Osteoblast (primary cell): ENCODE data around the gene UBE2H. TPM values are rescaled to one million over a fixed set of nuclear protein-coding genes. Genes with fewer than 3 reads are reported as not detected.
A peak's percentile ranks its signal among the peaks of the same experiment; 100 is the strongest.

Source experiments
- DNase-seq: peaks from one replicate; pipeline ENCODE4 v3.0.0; 2011; ENCODE audit warnings: low spot score, mixed read lengths; ENCODE audit not compliant: insufficient read length; ENCODE audit errors: missing footprints
- H2AFZ ChIP-seq: 2 replicates; pipeline ENCODE4 v1.6.0; 2011; ENCODE audit warnings: mild to moderate bottlenecking, low read length
- H3K27ac ChIP-seq: 2 replicates; pipeline ENCODE4 v1.5.1; 2011; ENCODE audit warnings: mild to moderate bottlenecking, low read depth, low read length, moderate library complexity
- H3K27me3 ChIP-seq: 2 replicates; pipeline ENCODE4 v1.6.0; 2012; ENCODE audit warnings: mild to moderate bottlenecking, control low read depth, inconsistent platforms, low read length, moderate library complexity; ENCODE audit not compliant: insufficient read depth
- H3K36me3 ChIP-seq: 2 replicates; pipeline ENCODE4 v1.5.1; 2011; ENCODE audit warnings: mild to moderate bottlenecking, low read length, control low read depth, moderate library complexity; ENCODE audit not compliant: insufficient read depth
- H3K4me1 ChIP-seq: 2 replicates; pipeline ENCODE4 v1.5.1; 2011; ENCODE audit warnings: mild to moderate bottlenecking, low read length, control low read depth, moderate library complexity; ENCODE audit not compliant: insufficient read depth
- H3K4me2 ChIP-seq: 2 replicates; pipeline ENCODE4 v1.6.0; 2011; ENCODE audit warnings: mild to moderate bottlenecking, low read length; ENCODE audit not compliant: insufficient read depth
- H3K4me3 ChIP-seq: fragments of 200-600 bp; sonication (generic); 3 replicates; pipeline ENCODE4 v1.5.1; 2012; ENCODE audit warnings: mild to moderate bottlenecking, low read length, inconsistent platforms; ENCODE audit not compliant: insufficient read depth
- H3K79me2 ChIP-seq: 2 replicates; pipeline ENCODE4 v1.6.0; 2012; ENCODE audit warnings: mild to moderate bottlenecking, low read length, control low read depth, inconsistent platforms; ENCODE audit not compliant: insufficient read depth
- H3K9me3 ChIP-seq: 2 replicates; pipeline ENCODE4 v1.5.1; 2011; ENCODE audit warnings: low read depth, low read length, control low read depth
- H4K20me1 ChIP-seq: 2 replicates; pipeline ENCODE4 v1.6.0; 2012; ENCODE audit warnings: mild to moderate bottlenecking, low read length, control low read depth; ENCODE audit not compliant: insufficient read depth
- total RNA-seq: library from RNA; depleted of rRNA; stranded (reverse); fragments of >200 nt; gene quantifications from 2 replicates; pipeline ENCODE4 v1.2.3, GENCODE V29; 2012
- TF ChIP-seq, protein P1 (sequence below): IDR thresholded peaks from 2 replicates; pipeline ENCODE4 v1.5.1; 2011; ENCODE audit warnings: mild to moderate bottlenecking, low read depth, low read length, moderate library complexity; ENCODE audit errors: extremely low read depth

Gene UBE2H
- total RNA-seq, 1 donor = 61.2 TPM

DNA sequence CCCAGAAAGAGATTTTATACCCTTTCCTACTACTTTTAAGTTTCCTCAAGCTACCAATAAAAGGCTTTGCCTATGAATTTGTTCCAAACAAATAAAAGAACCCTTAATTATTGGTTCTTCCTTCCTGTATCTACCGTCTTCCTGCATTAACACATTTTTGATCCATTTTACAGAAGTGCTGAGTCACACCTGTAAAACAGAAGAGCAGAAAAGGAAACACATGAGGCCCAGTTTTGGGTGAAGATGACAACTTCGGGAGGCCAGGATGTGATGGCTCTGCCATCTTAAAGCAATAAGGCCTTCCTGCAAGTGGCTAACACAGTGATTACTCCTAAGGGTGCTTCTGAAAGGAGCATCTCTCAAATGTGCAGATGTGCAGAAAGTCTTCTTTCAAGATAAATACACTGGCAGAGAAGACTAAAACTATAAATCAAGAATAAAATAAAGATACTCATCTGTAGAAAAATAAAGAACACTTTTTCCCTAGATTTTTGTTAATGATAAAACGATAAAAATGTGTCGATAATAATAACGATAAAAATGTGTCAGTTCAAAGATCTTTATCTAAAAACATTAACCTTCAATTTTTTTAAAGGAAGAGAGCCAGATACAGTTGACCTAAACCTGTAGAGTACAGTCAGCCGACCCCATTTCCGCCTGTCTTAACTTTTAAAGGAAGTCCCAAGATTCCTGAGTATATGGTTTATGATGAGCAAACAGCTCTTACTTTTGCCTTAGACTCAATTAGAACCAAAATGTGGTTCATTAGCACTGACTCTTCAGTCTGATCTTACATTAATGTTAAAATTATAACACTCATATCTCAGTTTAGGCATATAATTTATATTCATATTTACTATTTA is 108.6 kb downstream of the UBE2H start:
- Histone ChIP-seq H3K4me1 (peaks cover 59% of the 10 kb centered on the region), H3K27ac (no peak overlapping the region), H3K36me3 (no peaks in the 10 kb centered on the region), H4K20me1 (peaks cover 15% of the 10 kb centered on the region), H3K4me2 (no peak overlapping the region), H3K79me2 (peaks cover 40% of the 10 kb centered on the region), H3K9me3 (no peaks in the 10 kb centered on the region), H2AFZ (no peak overlapping the region), H3K4me3 (no peak overlapping the region), H3K27me3 (no peaks in the 10 kb centered on the region)
- no peak for DNase-seq
- TF ChIP-seq, protein P1, sequence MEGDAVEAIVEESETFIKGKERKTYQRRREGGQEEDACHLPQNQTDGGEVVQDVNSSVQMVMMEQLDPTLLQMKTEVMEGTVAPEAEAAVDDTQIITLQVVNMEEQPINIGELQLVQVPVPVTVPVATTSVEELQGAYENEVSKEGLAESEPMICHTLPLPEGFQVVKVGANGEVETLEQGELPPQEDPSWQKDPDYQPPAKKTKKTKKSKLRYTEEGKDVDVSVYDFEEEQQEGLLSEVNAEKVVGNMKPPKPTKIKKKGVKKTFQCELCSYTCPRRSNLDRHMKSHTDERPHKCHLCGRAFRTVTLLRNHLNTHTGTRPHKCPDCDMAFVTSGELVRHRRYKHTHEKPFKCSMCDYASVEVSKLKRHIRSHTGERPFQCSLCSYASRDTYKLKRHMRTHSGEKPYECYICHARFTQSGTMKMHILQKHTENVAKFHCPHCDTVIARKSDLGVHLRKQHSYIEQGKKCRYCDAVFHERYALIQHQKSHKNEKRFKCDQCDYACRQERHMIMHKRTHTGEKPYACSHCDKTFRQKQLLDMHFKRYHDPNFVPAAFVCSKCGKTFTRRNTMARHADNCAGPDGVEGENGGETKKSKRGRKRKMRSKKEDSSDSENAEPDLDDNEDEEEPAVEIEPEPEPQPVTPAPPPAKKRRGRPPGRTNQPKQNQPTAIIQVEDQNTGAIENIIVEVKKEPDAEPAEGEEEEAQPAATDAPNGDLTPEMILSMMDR = no peak

DNA sequence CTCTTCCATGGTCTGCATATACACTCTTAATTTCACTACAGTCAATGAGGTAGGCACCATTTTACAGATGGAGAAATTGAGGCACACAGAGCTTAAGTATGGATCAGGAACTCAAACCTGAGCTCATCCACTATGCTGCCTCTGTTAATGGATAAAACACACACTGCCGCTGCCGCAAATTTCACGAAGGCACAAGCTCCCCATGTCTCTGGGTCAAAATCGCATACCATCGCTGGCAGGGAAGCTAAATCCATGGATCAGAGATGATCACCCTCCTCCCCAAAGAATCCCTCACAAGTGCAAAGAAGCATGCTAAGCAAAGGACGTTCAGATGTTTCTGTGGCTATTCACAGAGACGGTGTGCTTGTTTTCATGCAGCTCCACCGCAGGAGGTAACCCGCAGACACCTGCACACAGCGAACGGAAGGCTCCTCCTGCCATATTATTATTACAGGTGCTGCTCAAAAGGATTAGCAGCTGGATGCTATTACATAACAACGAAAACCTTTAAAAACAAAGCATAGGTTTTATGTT is 109.3 kb downstream of the UBE2H start:
- Histone ChIP-seq H3K27me3 (no peaks in the 10 kb centered on the region), H3K4me3 (no peak overlapping the region), H2AFZ (no peak overlapping the region), H4K20me1 (peaks cover 16% of the 10 kb centered on the region), H3K4me1 (peaks cover 55% of the 10 kb centered on the region), H3K27ac (no peak overlapping the region), H3K9me3 (no peaks in the 10 kb centered on the region), H3K4me2 (no peak overlapping the region), H3K79me2 (peaks cover 43% of the 10 kb centered on the region), H3K36me3 (peaks cover 7% of the 10 kb centered on the region)
- no peak for DNase-seq
- TF ChIP-seq, protein P1 = no peak

DNA sequence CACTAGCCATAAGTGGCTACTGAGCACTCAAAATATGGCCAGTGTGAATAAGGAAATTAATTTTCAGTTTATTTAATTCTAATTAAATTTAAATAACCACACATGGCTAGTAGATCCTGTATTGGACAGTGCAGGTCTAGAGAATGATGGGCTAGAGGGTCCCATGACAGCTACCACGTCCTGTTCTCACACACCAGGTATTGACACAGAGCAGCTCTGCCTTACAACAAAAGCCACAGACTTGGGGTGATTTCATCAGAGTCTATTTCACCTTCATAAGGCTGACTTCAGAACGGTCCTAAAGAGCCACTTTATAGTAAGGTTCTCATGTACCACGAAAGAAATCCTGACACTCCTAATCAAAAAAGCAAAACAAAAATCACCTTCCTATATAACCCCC is 111.3 kb downstream of the UBE2H start:
- Histone ChIP-seq H3K4me1 (peaks cover 43% of the 10 kb centered on the region), H4K20me1 (peaks cover 12% of the 10 kb centered on the region), H3K4me2 (no peak overlapping the region), H3K27me3 (no peaks in the 10 kb centered on the region), H2AFZ (no peak overlapping the region), H3K27ac (no peak overlapping the region), H3K4me3 (no peak overlapping the region), H3K79me2 (peaks cover 29% of the 10 kb centered on the region), H3K36me3 (peaks cover 11% of the 10 kb centered on the region), H3K9me3 (no peaks in the 10 kb centered on the region)
- TF ChIP-seq, protein P1 = no peak
- no peak for DNase-seq

DNA sequence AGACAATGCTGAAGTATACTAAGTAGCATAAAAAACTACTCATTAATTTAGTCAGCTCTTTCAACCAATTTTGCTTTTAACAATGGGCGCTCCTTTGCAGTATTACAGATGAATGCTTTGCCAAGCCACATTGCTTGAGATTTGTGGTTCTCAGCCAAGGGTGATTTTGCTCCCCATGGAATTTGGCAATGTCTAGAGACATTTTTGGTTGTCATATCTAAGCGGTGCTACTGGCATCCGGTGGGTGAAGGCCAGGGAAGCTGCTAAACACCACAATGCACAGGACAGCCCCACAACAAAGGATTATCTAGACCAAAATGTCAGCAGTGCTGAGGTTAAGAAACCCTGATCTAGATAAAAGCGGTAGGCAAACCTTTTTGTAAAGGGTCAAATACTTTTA is 112.0 kb downstream of the UBE2H start:
- TF ChIP-seq, protein P1 = no peak
- Histone ChIP-seq H3K4me2 (peak overlapping the region; percentile 12), H3K4me3 (no peak overlapping the region), H3K79me2 (peaks cover 27% of the 10 kb centered on the region), H3K4me1 (peaks cover 37% of the 10 kb centered on the region), H4K20me1 (peaks cover 12% of the 10 kb centered on the region), H3K27me3 (no peaks in the 10 kb centered on the region), H3K9me3 (no peaks in the 10 kb centered on the region), H3K36me3 (peaks cover 12% of the 10 kb centered on the region), H2AFZ (no peak overlapping the region), H3K27ac (peak overlapping the region; percentile 40)
- DNase-seq = no peak
